HG03442 (cell line): ENCODE data around the gene PACSIN1.

Experiments
- ATAC-seq: cut with Tn5 transposase; IDR thresholded peaks from one replicate; pipeline ENCODE4 v1.9.1; 2021; ENCODE audit warnings: mild to moderate bottlenecking, moderate library complexity; ENCODE audit not compliant: unreplicated experiment

Gene PACSIN1, protein sequence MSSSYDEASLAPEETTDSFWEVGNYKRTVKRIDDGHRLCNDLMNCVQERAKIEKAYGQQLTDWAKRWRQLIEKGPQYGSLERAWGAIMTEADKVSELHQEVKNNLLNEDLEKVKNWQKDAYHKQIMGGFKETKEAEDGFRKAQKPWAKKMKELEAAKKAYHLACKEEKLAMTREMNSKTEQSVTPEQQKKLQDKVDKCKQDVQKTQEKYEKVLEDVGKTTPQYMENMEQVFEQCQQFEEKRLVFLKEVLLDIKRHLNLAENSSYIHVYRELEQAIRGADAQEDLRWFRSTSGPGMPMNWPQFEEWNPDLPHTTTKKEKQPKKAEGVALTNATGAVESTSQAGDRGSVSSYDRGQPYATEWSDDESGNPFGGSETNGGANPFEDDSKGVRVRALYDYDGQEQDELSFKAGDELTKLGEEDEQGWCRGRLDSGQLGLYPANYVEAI

DNA sequence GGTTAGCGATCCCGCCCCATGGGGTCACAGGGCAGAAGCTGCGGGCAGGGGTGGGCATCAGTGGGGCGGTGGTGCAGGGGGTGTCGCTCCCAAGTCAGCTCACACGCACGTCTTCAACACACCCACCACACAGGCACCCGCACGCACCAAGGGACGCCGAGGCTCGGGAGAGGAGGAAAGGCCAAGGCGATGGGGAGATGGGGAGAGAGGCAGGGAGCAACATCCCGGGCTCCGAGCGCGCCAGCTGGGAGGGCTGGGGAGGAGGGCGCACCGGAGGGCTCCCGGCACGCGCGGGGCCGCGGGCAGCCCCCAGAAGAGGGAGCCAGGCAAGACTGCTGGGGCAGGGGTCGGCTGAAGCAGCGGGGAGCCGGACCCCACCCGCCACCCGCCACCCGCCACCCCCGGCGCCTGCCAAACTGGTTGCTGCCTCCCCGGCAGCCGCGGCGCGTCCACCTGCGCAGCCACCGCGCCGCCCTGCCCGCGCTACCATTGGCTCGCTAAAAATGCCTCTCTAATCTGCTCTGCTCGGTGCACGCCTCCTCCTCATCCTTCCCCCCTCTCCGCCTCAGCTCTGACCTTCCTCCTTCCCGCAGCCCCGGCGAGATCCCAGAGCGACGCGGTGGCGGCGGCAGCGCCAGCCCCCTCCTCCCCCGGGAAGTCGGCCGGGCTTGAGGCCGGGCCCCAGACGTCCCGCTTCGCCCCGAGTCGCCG is at the start of gene PACSIN1:
Gene PACSIN1, plus strand, starts transcription at position 546 of the 711 bp plus-strand sequence. CDS start 60,230 bp downstream, outside the sequence.
- no peak for ATAC-seq

DNA sequence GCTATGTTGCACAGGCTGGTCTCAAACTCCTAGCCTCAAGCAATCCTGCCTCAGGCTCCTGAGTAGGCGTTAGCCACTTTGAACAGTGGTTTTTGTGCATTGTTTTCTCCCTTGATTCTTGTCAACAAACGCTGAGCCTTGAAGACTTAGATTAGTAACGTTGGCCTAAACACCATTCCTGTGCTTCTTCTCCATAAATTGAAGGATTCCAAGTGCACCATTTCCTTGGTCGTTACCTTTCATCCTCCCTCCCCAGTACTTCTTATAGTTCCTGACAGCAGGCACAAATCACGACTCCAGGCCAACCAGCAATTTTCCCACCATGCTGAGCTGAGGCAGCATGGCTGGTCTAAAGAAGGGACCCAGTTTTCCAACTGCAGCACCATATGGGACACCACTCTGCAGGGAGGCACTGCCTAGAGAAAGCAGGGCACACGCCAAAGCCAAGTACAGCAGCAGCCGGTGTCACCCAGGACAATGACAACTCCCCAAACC is 49.0 kb upstream of the PACSIN1 start:
- no peak for ATAC-seq

DNA sequence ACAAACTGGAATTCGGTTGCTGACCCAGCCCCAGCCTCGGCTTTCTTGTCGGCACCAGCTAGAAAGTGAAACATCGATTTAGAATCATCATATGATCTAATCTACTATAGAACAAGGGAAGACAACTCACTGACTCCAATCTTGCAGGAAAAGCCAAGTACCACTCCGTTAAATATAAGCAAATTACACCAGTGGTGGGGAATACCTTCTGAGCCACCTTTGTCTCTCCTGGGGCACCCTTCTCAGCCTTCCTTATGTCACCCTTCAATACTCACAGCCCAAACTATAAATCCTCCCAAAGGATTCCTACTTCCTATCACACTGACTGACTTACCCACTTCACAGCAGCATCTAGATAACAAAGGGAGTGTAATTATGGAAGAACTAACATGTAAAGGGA is 47.5 kb upstream of the PACSIN1 start:
- ATAC-seq, result no peak

DNA sequence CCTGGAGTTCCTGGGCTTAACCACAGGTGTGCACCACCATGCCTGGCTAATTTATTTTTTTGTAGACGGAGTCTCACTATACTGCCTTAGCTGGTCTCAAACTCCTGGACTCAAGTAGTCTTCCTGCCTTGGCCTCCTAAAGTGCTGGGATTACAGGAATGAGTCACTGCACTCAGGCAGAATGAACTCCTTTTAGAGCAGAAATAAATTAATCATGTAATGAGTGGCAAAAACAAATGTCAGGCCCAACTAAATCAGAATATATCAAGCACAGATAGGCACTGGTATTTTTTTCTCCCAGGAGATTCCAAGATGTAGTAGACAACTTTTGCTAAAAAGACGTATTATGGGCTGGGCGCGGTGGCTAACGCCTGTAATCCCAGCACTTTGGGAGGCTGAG is 42.6 kb upstream of the PACSIN1 start:
- no peak for ATAC-seq

DNA sequence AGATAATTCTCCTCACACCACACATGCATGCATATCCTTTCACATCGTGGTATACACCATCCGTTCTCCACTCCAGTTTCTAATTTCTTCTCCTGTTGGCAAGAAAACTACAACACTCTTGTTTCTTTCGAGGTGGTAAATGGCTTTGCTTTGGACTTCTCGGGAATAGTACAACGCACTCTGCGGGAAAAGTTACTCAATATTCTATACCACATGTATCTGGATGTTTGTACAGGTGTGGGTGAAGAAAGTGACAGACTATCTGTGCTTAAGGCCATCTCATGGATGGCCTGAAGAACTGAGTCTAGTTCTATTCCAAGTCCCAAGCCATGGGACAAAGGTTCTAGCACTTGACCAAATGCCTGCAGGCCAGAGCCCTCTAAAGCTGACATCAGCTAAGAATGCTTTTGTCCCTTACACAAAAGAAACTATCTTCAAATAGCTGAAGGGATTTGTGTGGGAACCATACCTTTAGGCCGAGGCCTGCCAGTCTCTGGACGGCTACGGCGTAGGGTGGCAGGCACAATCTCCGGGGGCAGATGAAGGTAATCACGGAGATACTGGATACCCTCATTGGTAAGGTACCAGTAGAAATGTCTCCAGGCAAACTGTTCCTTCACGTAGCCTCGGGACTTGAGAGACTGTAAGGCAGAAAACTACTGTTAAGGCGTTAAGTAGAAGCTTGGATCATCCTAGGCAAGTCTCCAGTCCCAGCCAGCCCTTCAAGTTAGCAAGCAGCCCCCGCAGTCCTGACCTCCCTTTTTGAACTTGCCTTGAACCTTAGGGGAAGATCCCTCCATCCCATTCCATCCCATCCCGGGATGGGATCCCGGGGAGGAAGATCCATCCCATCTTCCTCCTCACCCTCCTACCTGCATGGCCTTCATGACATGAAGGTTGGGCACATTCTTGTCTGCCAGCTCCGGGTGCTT is 41.4 kb upstream of the PACSIN1 start:
- no peak for ATAC-seq

DNA sequence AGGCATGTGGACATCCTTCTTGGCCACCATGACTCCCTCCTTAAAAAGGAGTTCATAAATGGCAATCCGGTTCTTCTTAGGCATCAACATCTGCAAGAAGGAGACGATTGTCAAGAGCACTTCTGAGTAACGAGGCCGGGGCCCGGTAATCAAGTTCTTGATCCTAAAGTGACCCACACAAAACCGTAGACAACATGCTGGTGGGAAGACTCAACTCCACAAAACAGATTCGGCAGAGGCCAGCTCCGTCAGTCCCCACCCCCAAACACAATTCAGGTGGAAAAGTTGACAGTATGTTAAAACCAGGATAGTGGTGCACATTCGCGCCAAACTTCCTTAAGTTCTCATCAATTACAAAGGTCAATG is 40.8 kb upstream of the PACSIN1 start:
- ATAC-seq, result no peak

DNA sequence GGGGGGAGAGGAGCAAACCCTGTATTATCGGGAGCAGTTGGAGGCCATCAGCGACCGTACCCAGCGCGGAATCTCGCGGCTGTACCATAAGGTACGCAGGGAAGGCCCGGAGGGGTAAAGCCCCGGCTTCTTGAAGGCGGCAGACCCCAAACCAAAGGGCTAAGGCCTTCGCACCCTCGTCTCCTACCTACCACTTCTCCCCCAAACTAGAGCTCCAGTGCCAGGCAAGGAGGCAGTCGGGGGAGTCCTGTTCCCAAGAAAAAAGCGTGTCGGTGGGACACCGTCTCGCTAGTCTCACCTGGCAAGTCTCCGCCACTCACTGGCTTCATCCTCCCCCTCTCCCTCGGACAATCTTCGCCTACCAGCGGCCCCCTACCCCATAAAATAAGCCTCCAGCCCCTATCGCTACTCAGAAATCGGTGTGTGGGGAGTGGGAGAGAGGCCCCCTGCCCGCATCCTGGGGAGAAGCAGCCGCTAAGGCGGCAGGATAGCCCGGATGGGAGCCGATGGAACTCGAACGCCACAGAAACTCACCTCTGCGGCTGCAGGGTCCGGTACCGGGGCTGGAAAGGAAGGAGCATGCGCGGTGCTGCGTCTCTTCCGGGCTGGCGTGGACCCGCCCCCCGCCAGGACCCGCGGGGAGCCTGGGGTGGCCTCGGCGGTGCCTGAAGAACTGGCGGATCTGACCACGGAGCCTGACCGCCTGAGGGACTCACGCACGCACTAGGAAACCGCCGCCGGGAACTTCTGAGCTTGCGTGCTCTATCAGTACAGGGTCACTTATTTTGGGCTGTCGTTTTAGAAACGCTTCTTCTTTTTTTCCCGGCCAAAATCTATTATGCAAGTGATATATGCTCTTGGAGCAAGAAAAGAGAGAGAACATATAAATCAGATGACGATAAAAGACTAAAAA is 40.1 kb upstream of the PACSIN1 start, which contains the start of gene RPS10:
Gene RPS10, minus strand, starts transcription at position 572 of the 913 bp plus-strand sequence. CDS start 848 bp downstream, outside the sequence.
- peak; percentile 88 for ATAC-seq

DNA sequence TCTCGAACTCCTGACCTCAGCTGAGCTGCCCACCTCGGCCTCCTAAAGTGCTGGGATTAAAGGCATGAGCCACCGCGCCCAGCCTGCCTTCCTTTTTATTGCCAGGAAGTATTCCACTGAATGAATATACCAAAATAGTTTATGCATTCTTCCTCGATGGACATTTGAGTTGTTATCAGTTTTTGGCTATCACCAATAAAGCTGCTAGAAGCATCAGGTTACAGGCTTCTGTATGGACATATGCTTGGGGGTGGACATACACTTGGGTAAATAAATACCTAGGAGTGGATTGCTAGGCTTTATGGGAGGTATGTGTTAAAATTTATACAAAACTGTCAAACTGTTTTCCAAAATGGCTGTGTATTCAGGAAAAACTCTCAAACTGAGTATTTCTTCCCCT is 30.0 kb upstream of the PACSIN1 start:
- no peak for ATAC-seq

DNA sequence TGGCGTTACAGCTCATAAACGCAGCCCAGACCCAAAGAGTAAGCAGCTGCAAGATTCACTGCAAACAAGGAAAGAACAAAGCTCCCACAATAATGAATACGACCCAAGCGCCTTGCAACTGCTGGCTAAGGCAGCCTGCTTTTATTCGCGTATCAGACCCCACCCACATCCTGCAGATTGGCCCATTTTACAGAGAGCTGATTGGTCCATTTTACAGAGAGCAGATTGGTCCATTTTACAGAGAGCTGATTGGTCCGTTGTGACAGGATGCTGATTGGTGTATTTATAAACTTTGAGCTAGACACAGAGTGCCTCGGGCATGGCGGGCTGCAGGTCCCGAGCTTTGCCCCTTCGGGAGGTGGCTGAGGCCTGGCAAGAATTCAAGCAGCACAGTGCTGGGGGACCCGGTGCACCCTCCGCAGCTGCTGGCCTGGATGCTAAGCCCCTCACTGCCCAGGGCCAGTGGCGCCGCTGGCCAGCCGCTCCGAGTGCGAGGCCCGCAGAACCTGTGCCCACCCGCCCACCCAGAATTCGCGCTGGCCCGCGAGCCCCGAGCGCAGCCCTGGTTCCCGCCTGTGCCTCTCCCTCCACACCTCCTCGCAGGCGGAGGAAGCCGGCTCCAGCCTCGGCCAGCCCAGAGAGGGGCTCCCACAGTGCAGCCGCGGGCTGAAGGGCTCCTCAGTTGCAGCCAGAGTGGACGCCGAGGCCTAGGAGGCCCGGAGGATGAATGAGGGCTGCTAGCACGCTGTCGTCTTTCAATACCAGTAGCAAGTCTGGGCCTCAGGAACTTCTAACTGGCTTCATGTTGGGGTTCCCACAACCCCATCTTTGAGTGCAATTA is 28.9 kb upstream of the PACSIN1 start:
- no peak for ATAC-seq

DNA sequence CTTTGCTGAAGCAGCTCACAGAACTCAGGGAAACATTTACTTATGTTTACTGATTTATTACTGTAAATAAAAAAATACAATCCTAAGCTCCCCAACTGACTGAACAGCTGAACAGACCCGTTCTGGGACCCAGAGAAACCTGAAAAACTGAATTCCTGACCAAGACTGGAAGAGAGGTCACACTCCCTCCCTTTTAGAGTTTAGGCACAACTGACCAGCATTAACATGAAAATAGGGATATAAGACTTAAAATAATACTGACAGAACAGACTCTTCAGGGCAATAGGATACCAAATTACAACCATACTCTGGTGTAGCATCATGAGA is 28.3 kb upstream of the PACSIN1 start:
- no peak for ATAC-seq

DNA sequence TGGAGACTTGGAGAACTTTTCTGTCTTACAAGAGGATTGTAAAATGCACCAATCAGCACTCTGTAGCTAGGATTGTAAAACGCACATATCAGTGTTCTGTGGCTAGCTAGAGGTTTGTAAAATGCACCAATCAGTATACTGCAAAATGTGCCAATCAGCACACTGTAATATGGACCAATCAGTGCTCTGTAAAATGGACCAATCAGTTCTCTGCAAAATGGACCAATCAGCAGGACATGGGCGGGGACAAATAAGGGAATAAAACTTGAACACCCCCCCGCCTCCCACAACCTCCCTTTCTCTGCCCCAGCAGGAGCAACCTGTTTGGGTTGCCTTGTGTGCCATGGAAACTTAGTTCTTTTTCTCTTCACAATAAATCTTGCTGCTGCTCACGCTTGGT is 27.2 kb upstream of the PACSIN1 start:
- no peak for ATAC-seq

DNA sequence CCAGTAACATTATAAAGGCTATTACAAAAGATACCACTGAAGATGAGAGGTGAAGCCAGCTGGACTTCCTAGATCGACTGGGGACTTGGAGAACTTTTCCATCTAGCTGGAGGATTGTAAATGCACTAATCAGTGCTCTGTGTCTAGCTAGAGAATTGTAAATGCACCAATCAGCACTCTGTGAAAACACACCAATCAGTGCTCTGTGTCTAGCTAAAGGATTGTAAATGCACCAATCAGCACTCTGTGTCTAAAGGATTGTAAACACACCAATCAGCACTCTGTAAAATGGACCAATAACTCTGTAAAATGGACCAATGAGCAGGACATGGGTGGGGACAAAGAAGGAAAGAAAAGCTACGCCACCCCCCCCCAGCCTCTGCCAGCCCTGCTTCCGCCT is 26.4 kb upstream of the PACSIN1 start:
- no peak for ATAC-seq

DNA sequence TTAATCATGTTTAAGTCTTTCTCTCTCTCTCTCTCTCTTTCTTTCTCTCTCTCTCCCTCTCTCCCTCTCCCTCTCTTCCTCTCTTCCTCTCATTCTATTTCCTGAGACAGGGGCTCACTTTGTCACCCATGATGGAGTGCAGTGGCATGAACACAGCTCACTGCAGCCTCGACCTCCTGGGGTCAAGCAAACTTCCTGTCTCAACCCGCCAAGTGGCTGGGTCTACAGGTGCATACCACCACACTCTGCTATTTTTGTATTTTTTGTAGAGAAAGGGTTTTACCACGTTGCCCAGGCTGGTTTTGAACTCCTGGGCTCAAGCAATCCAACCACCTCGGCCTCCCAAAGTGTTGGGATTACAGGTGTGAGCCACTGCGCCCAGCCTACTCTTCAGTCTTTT is 24.4 kb upstream of the PACSIN1 start:
- ATAC-seq, result no peak

DNA sequence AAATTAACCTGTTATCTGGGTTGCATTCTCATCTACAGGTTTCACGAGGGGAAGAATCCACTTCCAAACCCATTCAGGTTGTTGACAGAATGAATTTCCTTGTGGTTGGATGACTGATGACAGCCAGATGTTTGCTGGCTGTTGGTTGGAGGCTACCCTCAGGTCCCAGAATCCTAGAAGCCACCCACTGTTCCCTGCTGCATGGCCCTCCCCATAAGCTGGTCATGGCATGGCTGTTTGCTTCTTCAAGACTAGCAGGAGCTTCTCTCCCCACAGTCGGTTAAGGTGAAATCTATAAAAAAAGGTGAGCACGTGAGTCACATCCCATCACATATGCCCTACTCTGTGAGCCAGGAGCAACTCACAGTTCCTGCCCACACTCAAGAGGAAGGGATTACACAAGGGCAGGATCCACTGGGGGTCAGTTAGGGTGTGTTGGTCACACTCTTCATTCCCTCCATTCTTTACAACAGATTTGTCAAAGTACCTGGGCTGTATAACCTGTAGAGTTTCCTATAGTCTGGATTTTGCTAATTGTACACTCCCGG is 20.5 kb upstream of the PACSIN1 start:
- ATAC-seq, result no peak

DNA sequence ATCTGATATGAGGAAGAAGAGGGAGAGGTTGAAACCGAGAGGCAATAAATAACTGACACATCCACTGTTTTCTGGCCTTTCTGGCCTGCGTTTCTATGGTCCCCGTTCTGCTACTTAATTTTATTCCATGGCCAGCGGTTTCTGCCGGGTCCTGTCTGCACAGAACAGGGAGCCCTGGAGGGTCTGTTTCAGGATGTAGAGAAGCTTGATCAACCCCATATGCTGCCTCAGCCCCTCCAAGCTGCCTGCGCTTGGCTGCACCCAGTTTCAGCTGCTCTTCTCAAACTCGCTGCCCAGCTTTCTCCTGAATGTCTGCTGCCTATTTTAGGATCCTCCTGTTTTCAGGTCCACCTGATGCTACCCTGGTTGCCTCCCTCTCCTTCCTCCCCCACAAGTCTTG is 18.5 kb upstream of the PACSIN1 start:
- ATAC-seq, result no peak

DNA sequence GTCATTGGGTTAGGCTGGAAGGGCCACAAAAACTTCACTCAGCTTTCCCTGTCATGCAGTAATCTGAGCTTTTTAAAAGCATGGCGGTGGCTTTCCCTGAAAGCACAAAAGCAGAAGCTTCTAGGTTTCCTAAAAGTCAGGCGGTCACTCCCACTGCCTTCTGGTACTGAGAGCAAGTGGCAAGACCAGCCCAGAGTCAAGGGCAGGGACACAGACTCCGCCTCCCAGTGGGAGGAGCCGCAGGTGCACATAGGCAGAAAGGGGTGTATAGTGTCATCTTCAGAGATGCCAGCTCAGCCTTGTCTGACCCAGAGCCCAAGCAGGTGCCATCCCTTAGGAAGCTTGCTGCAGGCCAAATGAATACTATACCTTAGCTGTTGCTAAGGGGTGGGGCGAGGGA is 18.0 kb upstream of the PACSIN1 start:
- ATAC-seq, result no peak

DNA sequence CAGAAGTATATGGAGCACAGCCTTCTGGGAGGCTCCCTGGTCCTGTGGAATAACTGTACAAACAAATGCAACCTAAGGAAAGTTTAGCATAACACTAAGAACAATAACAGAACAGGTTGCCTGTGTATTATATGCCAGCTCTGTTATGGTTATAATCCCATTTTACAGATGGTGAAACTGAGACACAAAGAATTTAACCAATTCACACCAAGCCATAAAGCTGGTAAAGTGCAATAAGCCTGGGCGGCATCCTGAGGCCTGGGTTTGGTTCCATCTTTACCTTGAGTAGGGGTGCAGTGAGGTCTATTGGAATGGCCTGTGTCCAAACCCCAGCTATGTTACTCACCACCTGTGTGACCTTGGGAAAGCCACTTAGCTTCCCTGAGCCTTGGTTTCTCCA is 14.7 kb upstream of the PACSIN1 start:
- no peak for ATAC-seq

DNA sequence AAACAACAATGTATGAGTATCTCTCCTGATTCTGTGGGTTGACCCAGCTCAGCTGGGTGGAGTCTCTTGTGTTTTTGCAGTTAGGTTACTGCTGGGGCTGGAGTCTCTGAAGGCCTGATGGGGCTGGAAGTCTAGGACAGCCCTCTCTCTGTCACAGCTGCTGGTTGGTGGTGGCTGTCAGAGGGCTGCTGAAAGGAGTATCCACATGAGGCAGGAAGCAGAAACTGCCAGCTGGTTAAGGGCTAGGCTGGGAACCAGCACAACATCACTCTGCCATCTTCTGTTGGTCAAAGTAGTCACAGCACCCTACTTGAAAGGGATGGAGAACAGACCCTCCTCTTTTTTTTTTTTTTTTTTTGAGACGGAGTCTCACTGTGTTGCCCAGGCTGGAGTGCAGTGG is 10.0 kb upstream of the PACSIN1 start:
- ATAC-seq, result no peak

DNA sequence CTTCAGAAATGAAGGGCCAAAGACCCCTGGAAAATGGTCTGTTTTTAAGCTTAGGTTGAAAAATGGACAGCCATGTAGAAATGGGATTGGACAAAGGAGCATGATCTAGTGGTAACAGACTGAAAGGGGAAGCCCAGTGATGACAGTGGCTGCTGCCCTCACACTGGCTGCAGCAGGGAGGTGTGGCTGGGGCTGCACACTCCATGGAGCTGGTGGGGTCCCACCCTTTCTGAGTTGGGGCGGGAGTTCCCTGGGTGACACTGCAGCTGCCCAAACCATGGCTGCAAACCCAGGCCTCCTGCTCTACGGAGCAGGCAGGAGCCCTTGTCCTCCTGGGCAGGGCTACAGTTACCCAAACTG is 8.5 kb upstream of the PACSIN1 start:
- ATAC-seq, result no peak
